ENCODE data around the gene ALDH1L2.
A peak's percentile ranks its signal among the peaks of the same experiment; 100 is the strongest.

Gene ALDH1L2

GRCh38 chr12:105106621-105107020 lies 22.4 kb upstream of the ALDH1L2 start:
- WGBS (ENCODE audit: extremely low coverage, insufficient coverage, insufficient read length), result no CpG with 5 or more reads among the region's 7 CpGs
- peaks cover 3 to 5% of the 10 kb centered on the region in 2 experiments for H3K4me1 ChIP-seq (ENCODE audit: control insufficient read depth in 1 of 2, insufficient read depth in 2 of 2, low read length in 2 of 2)
- peak in 1 of 2 donors; percentile 34 for DNase-seq
- H3K79me1 ChIP-seq (ENCODE audit: low read length), result peaks cover 7% of the 10 kb centered on the region
- H3K4me3 ChIP-seq (ENCODE audit: low read depth, low read length), result no peak overlapping the region
- H3K4ac ChIP-seq (ENCODE audit: low read depth, low read length), result no peak overlapping the region
- H3K23ac ChIP-seq (ENCODE audit: low read length), result no peak overlapping the region
- no peak overlapping the region for H3K18ac ChIP-seq (ENCODE audit: low read length)
- H3K27me3 ChIP-seq (ENCODE audit: insufficient read depth, low read length), result no peaks in the 10 kb centered on the region
- H3K79me2 ChIP-seq (ENCODE audit: control insufficient read depth, insufficient read depth, low read length, poor library complexity), result peaks cover 10% of the 10 kb centered on the region
- H3K36me3 ChIP-seq (ENCODE audit: control insufficient read depth in 1 of 2, insufficient read depth in 2 of 2, low read length in 2 of 2), result no peaks in the 10 kb centered on the region
- no peak overlapping the region for H3K9ac ChIP-seq (ENCODE audit: low read length)
- H3K14ac ChIP-seq (ENCODE audit: low read length), result no peak overlapping the region
- H3K9me3 ChIP-seq (ENCODE audit: insufficient read depth, low read depth, low read length), result no peaks in the 10 kb centered on the region
- no peak overlapping the region for H2BK120ac ChIP-seq (ENCODE audit: insufficient read depth, low read length, poor library complexity)
- H4K12ac ChIP-seq (ENCODE audit: low read depth, low read length), result no peak overlapping the region
- H4K91ac ChIP-seq (ENCODE audit: low read depth, low read length), result no peak overlapping the region
- H2AFZ ChIP-seq (ENCODE audit: insufficient read depth, low read length, poor library complexity), result no peak overlapping the region
- H3K27ac ChIP-seq (ENCODE audit: low read depth, low read length), result no peak overlapping the region
- no peak overlapping the region for H2AK5ac ChIP-seq (ENCODE audit: low read length)
- H2BK5ac ChIP-seq (ENCODE audit: low read depth, low read length, poor library complexity), result no peak overlapping the region
- H3K4me2 ChIP-seq (ENCODE audit: low read length), result no peak overlapping the region
- no peak overlapping the region for H4K8ac ChIP-seq (ENCODE audit: low read depth, low read length)
- no peak overlapping the region for H2BK12ac ChIP-seq (ENCODE audit: low read length)

GRCh38 chr12:105104762-105105161 lies 20.5 kb upstream of the ALDH1L2 start:
- Histone ChIP-seq H2AK5ac (ENCODE audit: low read length) (no peak overlapping the region), H3K4me1 (ENCODE audit: control insufficient read depth in 1 of 2, insufficient read depth in 2 of 2, low read length in 2 of 2) (peaks cover 5 to 6% of the 10 kb centered on the region in 2 experiments), H2BK120ac (ENCODE audit: insufficient read depth, low read length, poor library complexity) (no peak overlapping the region), H4K8ac (ENCODE audit: low read depth, low read length) (no peak overlapping the region), H3K4me3 (ENCODE audit: low read depth, low read length) (no peak overlapping the region), H3K36me3 (ENCODE audit: control insufficient read depth in 1 of 2, insufficient read depth in 2 of 2, low read length in 2 of 2) (no peaks in the 10 kb centered on the region), H3K27me3 (ENCODE audit: insufficient read depth, low read length) (no peaks in the 10 kb centered on the region), H4K91ac (ENCODE audit: low read depth, low read length) (no peak overlapping the region), H4K12ac (ENCODE audit: low read depth, low read length) (no peak overlapping the region), H2AFZ (ENCODE audit: insufficient read depth, low read length, poor library complexity) (no peak overlapping the region), H3K9me3 (ENCODE audit: insufficient read depth, low read depth, low read length) (no peaks in the 10 kb centered on the region), H3K79me2 (ENCODE audit: control insufficient read depth, insufficient read depth, low read length, poor library complexity) (peaks cover 10% of the 10 kb centered on the region), H3K18ac (ENCODE audit: low read length) (no peak overlapping the region), H3K4ac (ENCODE audit: low read depth, low read length) (no peak overlapping the region), H2BK12ac (ENCODE audit: low read length) (no peak overlapping the region), H3K4me2 (ENCODE audit: low read length) (no peak overlapping the region), H3K9ac (ENCODE audit: low read length) (no peak overlapping the region), H2BK5ac (ENCODE audit: low read depth, low read length, poor library complexity) (no peak overlapping the region), H3K79me1 (ENCODE audit: low read length) (peaks cover 7% of the 10 kb centered on the region), H3K14ac (ENCODE audit: low read length) (no peak overlapping the region), H3K27ac (ENCODE audit: low read depth, low read length) (no peak overlapping the region), H3K23ac (ENCODE audit: low read length) (no peak overlapping the region)
- no CpG with 5 or more reads among the region's 1 CpG for WGBS (ENCODE audit: extremely low coverage, insufficient coverage, insufficient read length)
- no peak for DNase-seq

GRCh38 chr12:105102673-105103072 lies 18.4 kb upstream of the ALDH1L2 start:
- Histone ChIP-seq H3K18ac (ENCODE audit: low read length) (no peak overlapping the region), H3K23ac (ENCODE audit: low read length) (no peak overlapping the region), H2AK5ac (ENCODE audit: low read length) (no peak overlapping the region), H3K4me1 (ENCODE audit: control insufficient read depth in 1 of 2, insufficient read depth in 2 of 2, low read length in 2 of 2) (peaks cover 2% of the 10 kb centered on the region in 2 experiments), H4K12ac (ENCODE audit: low read depth, low read length) (no peak overlapping the region), H3K79me2 (ENCODE audit: control insufficient read depth, insufficient read depth, low read length, poor library complexity) (peaks cover under 1% of the 10 kb centered on the region), H3K9ac (ENCODE audit: low read length) (no peak overlapping the region), H3K4me3 (ENCODE audit: low read depth, low read length) (no peak overlapping the region), H3K79me1 (ENCODE audit: low read length) (peaks cover 4% of the 10 kb centered on the region), H3K9me3 (ENCODE audit: insufficient read depth, low read depth, low read length) (no peaks in the 10 kb centered on the region), H3K14ac (ENCODE audit: low read length) (no peak overlapping the region), H4K91ac (ENCODE audit: low read depth, low read length) (no peak overlapping the region), H2BK5ac (ENCODE audit: low read depth, low read length, poor library complexity) (no peak overlapping the region), H3K27ac (ENCODE audit: low read depth, low read length) (no peak overlapping the region), H3K27me3 (ENCODE audit: insufficient read depth, low read length) (no peaks in the 10 kb centered on the region), H3K4me2 (ENCODE audit: low read length) (no peak overlapping the region), H3K4ac (ENCODE audit: low read depth, low read length) (no peak overlapping the region), H2BK120ac (ENCODE audit: insufficient read depth, low read length, poor library complexity) (no peak overlapping the region), H3K36me3 (ENCODE audit: control insufficient read depth in 1 of 2, insufficient read depth in 2 of 2, low read length in 2 of 2) (no peaks in the 10 kb centered on the region), H4K8ac (ENCODE audit: low read depth, low read length) (no peak overlapping the region), H2AFZ (ENCODE audit: insufficient read depth, low read length, poor library complexity) (no peak overlapping the region), H2BK12ac (ENCODE audit: low read length) (no peak overlapping the region)
- no peak for DNase-seq

GRCh38 chr12:105100998-105101397 lies 16.7 kb upstream of the ALDH1L2 start:
- Histone ChIP-seq H4K8ac (ENCODE audit: low read depth, low read length) (no peak overlapping the region), H4K12ac (ENCODE audit: low read depth, low read length) (no peak overlapping the region), H3K23ac (ENCODE audit: low read length) (no peak overlapping the region), H3K27ac (ENCODE audit: low read depth, low read length) (no peak overlapping the region), H3K4ac (ENCODE audit: low read depth, low read length) (no peak overlapping the region), H2BK120ac (ENCODE audit: insufficient read depth, low read length, poor library complexity) (no peak overlapping the region), H3K4me2 (ENCODE audit: low read length) (no peak overlapping the region), H3K79me1 (ENCODE audit: low read length) (no peaks in the 10 kb centered on the region), H4K91ac (ENCODE audit: low read depth, low read length) (no peak overlapping the region), H3K4me3 (ENCODE audit: low read depth, low read length) (no peak overlapping the region), H2BK12ac (ENCODE audit: low read length) (no peak overlapping the region), H3K4me1 (ENCODE audit: control insufficient read depth in 1 of 2, insufficient read depth in 2 of 2, low read length in 2 of 2) (peaks cover 2% of the 10 kb centered on the region in 2 experiments), H2BK5ac (ENCODE audit: low read depth, low read length, poor library complexity) (no peak overlapping the region), H3K36me3 (ENCODE audit: control insufficient read depth in 1 of 2, insufficient read depth in 2 of 2, low read length in 2 of 2) (no peaks in the 10 kb centered on the region), H3K79me2 (ENCODE audit: control insufficient read depth, insufficient read depth, low read length, poor library complexity) (no peaks in the 10 kb centered on the region), H2AFZ (ENCODE audit: insufficient read depth, low read length, poor library complexity) (no peak overlapping the region), H3K9me3 (ENCODE audit: insufficient read depth, low read depth, low read length) (peaks cover 2% of the 10 kb centered on the region), H3K9ac (ENCODE audit: low read length) (no peak overlapping the region), H2AK5ac (ENCODE audit: low read length) (no peak overlapping the region), H3K18ac (ENCODE audit: low read length) (no peak overlapping the region), H3K27me3 (ENCODE audit: insufficient read depth, low read length) (no peaks in the 10 kb centered on the region), H3K14ac (ENCODE audit: low read length) (no peak overlapping the region)
- peak in 1 of 2 donors; percentile 22 for DNase-seq
